DOHH2 (cell line): ENCODE results near the gene LRPAP1.

ENCODE experiments used
- H3F3A ChIP-seq: fragments of 200-600 bp; sonication (generic), shearing (Covaris generic); 2 replicates; pipeline ENCODE4 v1.6.0; 2016; ENCODE audit warnings: antibody characterized with exemption, mild to moderate bottlenecking; ENCODE audit not compliant: control insufficient read depth, insufficient read depth
- H3K27ac ChIP-seq: fragments of 200-600 bp; sonication (generic); 2 replicates; pipeline ENCODE4 v1.5.1; 2014; ENCODE audit warnings: low read depth, mild to moderate bottlenecking, low read length, moderate library complexity
- H3K27me3 ChIP-seq: fragments of 200-600 bp; sonication (generic); 2 replicates; pipeline ENCODE4 v1.6.1; 2014; ENCODE audit warnings: mild to moderate bottlenecking, low read length, mixed read lengths; ENCODE audit not compliant: control insufficient read depth
- H3K36me3 ChIP-seq: fragments of 200-600 bp; sonication (generic); 2 replicates; pipeline ENCODE4 v1.6.1; 2014; ENCODE audit warnings: mild to moderate bottlenecking, low read length, moderate library complexity, mixed read lengths; ENCODE audit not compliant: control insufficient read depth
- H3K4me1 ChIP-seq: fragments of 200-600 bp; sonication (generic); 2 replicates; pipeline ENCODE4 v1.6.1; 2014; ENCODE audit warnings: mild to moderate bottlenecking, low read length, mixed read lengths; ENCODE audit not compliant: control insufficient read depth
- H3K4me2 ChIP-seq: fragments of 200-600 bp; sonication (generic); 2 replicates; pipeline ENCODE4 v1.6.0; 2014; ENCODE audit warnings: mild to moderate bottlenecking, low read length, moderate library complexity
- H3K4me3 ChIP-seq: fragments of 200-600 bp; sonication (generic); 2 replicates; pipeline ENCODE4 v1.5.1; 2014; ENCODE audit warnings: mild to moderate bottlenecking, low read length, mixed read lengths
- H3K79me2 ChIP-seq: fragments of 200-600 bp; sonication (generic); 2 replicates; pipeline ENCODE4 v1.6.1; 2014; ENCODE audit warnings: mild to moderate bottlenecking, low read length, mixed read lengths; ENCODE audit not compliant: control insufficient read depth
- H3K9me2 ChIP-seq: fragments of 200-600 bp; sonication (generic); replicated peaks from 2 replicates; pipeline ENCODE4 v1.6.1; 2014; ENCODE audit warnings: mild to moderate bottlenecking, low read length, mixed read lengths; ENCODE audit not compliant: control insufficient read depth
- H3K9me3 ChIP-seq: fragments of 200-600 bp; sonication (generic); 2 replicates; pipeline ENCODE4 v1.6.1; 2014; ENCODE audit warnings: antibody characterized with exemption, low read length, mixed read lengths; ENCODE audit not compliant: control insufficient read depth, insufficient read depth
- H4K20me1 ChIP-seq: fragments of 200-600 bp; sonication (generic); 2 replicates; pipeline ENCODE4 v1.6.0; 2014; ENCODE audit warnings: low read depth, mild to moderate bottlenecking, antibody characterized with exemption, low read length, moderate library complexity; ENCODE audit not compliant: control insufficient read depth, insufficient read depth
- EZH2phosphoT487 ChIP-seq: fragments of 200-600 bp; sonication (generic); IDR thresholded peaks from 2 replicates; pipeline ENCODE4 v1.6.1; 2017; ENCODE audit warnings: borderline replicate concordance, mild to moderate bottlenecking, antibody characterized with exemption, low read length, moderate library complexity, mixed read lengths
- TF ChIP-seq, protein P1 (sequence below): fragments of 200-600 bp; sonication (generic); IDR thresholded peaks from one replicate; pipeline ENCODE4 v1.5.1; 2014; ENCODE audit warnings: antibody characterized with exemption, mild to moderate bottlenecking, low read depth, low read length; ENCODE audit not compliant: poor library complexity, severe bottlenecking

LRPAP1 gene

DNA sequence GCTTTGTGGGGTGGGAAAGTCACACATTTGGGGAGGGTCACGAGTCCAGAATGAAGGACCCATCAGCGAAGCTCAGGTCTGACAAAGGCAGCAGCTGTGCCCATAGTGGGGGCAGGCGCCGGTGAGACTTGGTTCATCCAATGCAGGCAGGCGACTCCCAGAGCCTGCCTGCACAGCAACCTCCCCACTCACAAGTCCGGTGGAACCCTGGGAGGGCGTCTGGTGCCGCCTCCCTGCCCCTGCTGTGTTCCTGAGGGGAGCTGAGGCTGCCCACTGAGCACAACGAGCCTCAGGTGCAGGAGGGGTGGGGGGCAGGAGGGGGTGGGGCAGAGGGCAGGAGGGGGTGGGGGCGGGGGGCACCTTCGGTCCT, 13.7 kb downstream of the LRPAP1 start:
- H3K4me3 ChIP-seq: no peak overlapping the region
- no peaks in the 10 kb centered on the region for H3F3A ChIP-seq
- no peaks in the 10 kb centered on the region for H3K9me2 ChIP-seq
- peaks cover 50% of the 10 kb centered on the region for H3K36me3 ChIP-seq
- H3K27me3 ChIP-seq: no peaks in the 10 kb centered on the region
- H3K9me3 ChIP-seq: no peaks in the 10 kb centered on the region
- no peak overlapping the region for H3K4me2 ChIP-seq
- H3K4me1 ChIP-seq: no peaks in the 10 kb centered on the region
- H3K79me2 ChIP-seq: no peaks in the 10 kb centered on the region
- H3K27ac ChIP-seq: no peak overlapping the region
- TF ChIP-seq EZH2phosphoT487: no peak
- TF ChIP-seq, protein P1, sequence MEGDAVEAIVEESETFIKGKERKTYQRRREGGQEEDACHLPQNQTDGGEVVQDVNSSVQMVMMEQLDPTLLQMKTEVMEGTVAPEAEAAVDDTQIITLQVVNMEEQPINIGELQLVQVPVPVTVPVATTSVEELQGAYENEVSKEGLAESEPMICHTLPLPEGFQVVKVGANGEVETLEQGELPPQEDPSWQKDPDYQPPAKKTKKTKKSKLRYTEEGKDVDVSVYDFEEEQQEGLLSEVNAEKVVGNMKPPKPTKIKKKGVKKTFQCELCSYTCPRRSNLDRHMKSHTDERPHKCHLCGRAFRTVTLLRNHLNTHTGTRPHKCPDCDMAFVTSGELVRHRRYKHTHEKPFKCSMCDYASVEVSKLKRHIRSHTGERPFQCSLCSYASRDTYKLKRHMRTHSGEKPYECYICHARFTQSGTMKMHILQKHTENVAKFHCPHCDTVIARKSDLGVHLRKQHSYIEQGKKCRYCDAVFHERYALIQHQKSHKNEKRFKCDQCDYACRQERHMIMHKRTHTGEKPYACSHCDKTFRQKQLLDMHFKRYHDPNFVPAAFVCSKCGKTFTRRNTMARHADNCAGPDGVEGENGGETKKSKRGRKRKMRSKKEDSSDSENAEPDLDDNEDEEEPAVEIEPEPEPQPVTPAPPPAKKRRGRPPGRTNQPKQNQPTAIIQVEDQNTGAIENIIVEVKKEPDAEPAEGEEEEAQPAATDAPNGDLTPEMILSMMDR: no peak
- peaks cover 5% of the 10 kb centered on the region; the same call in 1 of the 2 replicates for H4K20me1 ChIP-seq

DNA sequence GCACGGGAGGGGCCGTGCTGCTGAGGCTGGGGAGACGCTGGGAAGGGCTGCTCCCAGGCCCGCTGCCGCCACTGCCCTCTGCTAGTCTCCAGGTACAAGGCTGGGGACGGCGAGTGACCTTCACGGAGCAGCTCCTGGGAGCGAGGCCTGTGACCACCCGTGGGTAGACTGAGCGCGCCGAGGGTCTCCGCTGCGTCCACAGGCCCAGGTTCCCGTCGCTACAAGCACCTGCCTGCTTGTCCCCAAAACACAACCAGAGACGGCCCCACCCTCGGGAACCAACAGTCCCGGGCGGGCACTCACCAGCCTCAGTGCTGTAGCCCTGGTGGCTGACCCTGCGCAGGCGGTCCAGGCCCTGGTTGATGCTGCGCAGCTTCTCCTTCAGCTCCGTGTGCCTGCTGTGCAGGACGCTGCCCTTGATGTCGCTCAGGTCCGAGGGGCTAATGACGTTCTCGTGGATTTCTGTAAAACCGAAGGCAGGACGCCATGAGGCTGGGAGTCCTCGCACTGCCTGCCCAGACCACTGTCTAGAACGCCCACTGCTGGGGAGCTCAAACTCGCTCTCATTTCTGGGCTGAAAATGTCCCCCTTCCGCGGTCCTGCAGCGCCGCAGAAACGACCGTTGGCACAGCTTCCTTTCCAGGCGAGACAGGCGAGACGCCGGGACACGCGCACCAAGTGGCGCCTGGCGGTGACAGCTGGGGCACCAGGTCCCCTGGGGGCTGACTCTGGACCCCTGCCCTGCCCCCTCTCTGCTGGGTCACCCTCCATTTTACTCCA, 14.3 kb downstream of the LRPAP1 start:
- H3K4me1 ChIP-seq: no peaks in the 10 kb centered on the region
- TF ChIP-seq, protein P1: no peak
- TF ChIP-seq EZH2phosphoT487: no peak
- H3K4me3 ChIP-seq: no peak overlapping the region
- H3K9me3 ChIP-seq: no peaks in the 10 kb centered on the region
- H3K4me2 ChIP-seq: no peak overlapping the region
- H3K79me2 ChIP-seq: no peaks in the 10 kb centered on the region
- no peaks in the 10 kb centered on the region for H3K27me3 ChIP-seq
- H3K36me3 ChIP-seq: peaks cover 47% of the 10 kb centered on the region
- H3K27ac ChIP-seq: no peak overlapping the region
- no peaks in the 10 kb centered on the region for H4K20me1 ChIP-seq
- no peaks in the 10 kb centered on the region for H3K9me2 ChIP-seq
- H3F3A ChIP-seq: no peaks in the 10 kb centered on the region

DNA sequence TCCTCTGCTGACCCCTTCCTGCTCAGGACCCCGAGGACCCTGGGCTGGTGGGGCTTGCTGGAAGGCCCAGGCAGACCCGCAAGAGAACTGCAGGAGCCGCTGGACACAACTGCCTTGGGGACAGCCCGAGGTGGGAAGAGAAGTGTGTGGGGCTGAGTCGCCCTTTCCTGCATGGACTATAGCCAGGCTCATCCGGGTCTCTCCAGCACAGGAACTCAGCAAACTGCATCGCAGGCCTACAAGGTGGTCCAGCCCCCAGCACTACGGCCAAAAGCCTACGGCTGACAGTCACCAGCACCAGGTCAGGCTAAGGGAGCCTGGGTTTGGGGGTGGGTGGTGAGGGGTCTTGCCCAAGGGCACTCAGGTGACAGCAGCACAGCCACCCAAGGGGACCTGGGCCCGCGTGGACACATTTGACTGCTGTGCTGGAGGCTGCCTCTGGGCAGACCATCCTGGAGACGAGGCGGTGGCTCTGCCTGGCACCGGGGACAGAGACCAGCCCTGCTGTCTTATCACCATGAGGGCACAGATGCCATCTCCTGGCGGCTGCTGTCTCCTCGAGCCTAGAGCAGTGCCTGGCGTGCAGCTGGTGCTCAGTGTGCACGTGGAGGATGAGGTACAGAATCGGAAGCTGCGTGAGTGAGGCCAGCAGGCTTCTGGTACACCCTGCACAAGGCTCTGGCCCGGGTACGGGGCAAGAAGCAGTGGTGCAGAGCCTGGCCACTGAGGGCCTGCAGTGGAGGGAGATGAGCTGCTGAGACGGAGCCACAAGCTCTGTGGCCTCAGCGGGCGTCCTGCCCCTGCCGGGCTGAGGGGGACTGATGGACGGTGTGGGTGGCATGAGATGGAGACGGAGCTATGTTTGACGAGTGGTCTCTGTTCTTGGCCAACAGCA, 15.1 kb downstream of the LRPAP1 start:
- Histone ChIP-seq H3K4me1 (no peaks in the 10 kb centered on the region), H3K4me3 (no peak overlapping the region), H3K9me3 (no peaks in the 10 kb centered on the region), H3K27me3 (no peaks in the 10 kb centered on the region), H3K79me2 (no peaks in the 10 kb centered on the region), H3K27ac (no peak overlapping the region), H3K36me3 (peaks cover 54% of the 10 kb centered on the region), H3F3A (no peaks in the 10 kb centered on the region), H3K9me2 (no peaks in the 10 kb centered on the region), H4K20me1 (no peaks in the 10 kb centered on the region), H3K4me2 (no peak overlapping the region)
- TF ChIP-seq, protein P1: no peak
- TF ChIP-seq EZH2phosphoT487: no peak
